Aorta (tissue), 5 donors: Measurements from ENCODE around the gene NAB1. TPM values are rescaled to one million over a fixed set of nuclear protein-coding genes. Genes with fewer than 3 reads are reported as not detected.

Source experiments
- ATAC-seq: fragments of 200-7000 bp; cut with Tn5 transposase; one replicate; pipeline ENCODE4 v1.9.1; 2022; ENCODE audit warnings: moderate library complexity; ENCODE audit not compliant: low FRiP score
- DNase-seq, 2 donors: peaks; one replicate each; pipeline ENCODE4 v3.0.0-alpha.2; 2020
- H3K27ac ChIP-seq, 2 donors: one replicate each; pipeline ENCODE4 v1.5.1; 2013; ENCODE audit warnings: low read length in 2 of 2, mild to moderate bottlenecking in 2 of 2, moderate library complexity in 2 of 2, control low read depth in 1 of 2, inconsistent platforms in 1 of 2, low read depth in 1 of 2
- H3K27me3 ChIP-seq, 2 donors: one replicate each; pipeline ENCODE4 v1.6.1; 2013; ENCODE audit warnings: control low read depth in 1 of 2, low read length in 1 of 2, mild to moderate bottlenecking in 1 of 2, moderate library complexity in 1 of 2; ENCODE audit not compliant: insufficient read depth in 2 of 2, control insufficient read depth in 1 of 2
- H3K36me3 ChIP-seq, 2 donors: one replicate each; pipeline ENCODE4 v1.6.1; 2013; ENCODE audit warnings: control low read depth in 1 of 2, low read length in 1 of 2, mild to moderate bottlenecking in 1 of 2; ENCODE audit not compliant: insufficient read depth in 2 of 2, control insufficient read depth in 1 of 2
- H3K4me1 ChIP-seq, 2 donors: one replicate each; pipeline ENCODE4 v1.6.1; 2013; ENCODE audit warnings: low read length in 2 of 2, control low read depth in 1 of 2, mild to moderate bottlenecking in 1 of 2, moderate library complexity in 1 of 2; ENCODE audit not compliant: insufficient read depth in 2 of 2, control insufficient read depth in 1 of 2
- H3K4me3 ChIP-seq, 2 donors: one replicate each; pipeline ENCODE4 v1.5.1; 2013; ENCODE audit warnings: low read length in 2 of 2, control low read depth in 1 of 2, mild to moderate bottlenecking in 1 of 2
- H3K9me3 ChIP-seq: one replicate; pipeline ENCODE4 v1.6.1; 2013; ENCODE audit warnings: mild to moderate bottlenecking, low read length; ENCODE audit not compliant: control insufficient read depth
- WGBS, 2 donors: extraction: QIAGEN DNeasy Blood & Tissue Kit; methylation state at CpG; one replicate each; pipeline ENCODE4 v1.1.7; 2013; 5-methylcytosine and 5-hydroxymethylcytosine counted together
- intact Hi-C, 2 donors: fragments of 100-400 bp; cut with DNase I; formaldehyde crosslinking; loops; one replicate each; pipeline versions ENCODE4 v1.14.2 to v1.15.0; 2022
- polyA plus RNA-seq, 2 donors: library from polyadenylated mRNA; stranded (reverse); fragments of 200-250 nt; gene quantifications; one replicate each; pipeline ENCODE4 v1.2.3, GENCODE V29; 2013
- total RNA-seq, 2 donors: library from RNA; stranded (reverse); fragmentation: NEBNext Ultra II Directional; extraction: Animal tissue kit (Norgen Biotek cat#: 25700); gene quantifications; one replicate each; pipeline ENCODE4 v1.2.1, GENCODE V29; 2021
- donor health status: healthy with polysubstance abuse.
- donor health status: Bipolar disorder and iron deficiency.
- donor health status: DM: no; HTN: no; CAD: no.
- donor health status: DM: no; HTN: no; CAD: no.
- donor health status: DM: yes; HTN: yes; CAD: no.

The NAB1 gene
- total and polyA plus RNA-seq, 4 donors: 26.9 to 67.8 (median 42.9) TPM

DNA sequence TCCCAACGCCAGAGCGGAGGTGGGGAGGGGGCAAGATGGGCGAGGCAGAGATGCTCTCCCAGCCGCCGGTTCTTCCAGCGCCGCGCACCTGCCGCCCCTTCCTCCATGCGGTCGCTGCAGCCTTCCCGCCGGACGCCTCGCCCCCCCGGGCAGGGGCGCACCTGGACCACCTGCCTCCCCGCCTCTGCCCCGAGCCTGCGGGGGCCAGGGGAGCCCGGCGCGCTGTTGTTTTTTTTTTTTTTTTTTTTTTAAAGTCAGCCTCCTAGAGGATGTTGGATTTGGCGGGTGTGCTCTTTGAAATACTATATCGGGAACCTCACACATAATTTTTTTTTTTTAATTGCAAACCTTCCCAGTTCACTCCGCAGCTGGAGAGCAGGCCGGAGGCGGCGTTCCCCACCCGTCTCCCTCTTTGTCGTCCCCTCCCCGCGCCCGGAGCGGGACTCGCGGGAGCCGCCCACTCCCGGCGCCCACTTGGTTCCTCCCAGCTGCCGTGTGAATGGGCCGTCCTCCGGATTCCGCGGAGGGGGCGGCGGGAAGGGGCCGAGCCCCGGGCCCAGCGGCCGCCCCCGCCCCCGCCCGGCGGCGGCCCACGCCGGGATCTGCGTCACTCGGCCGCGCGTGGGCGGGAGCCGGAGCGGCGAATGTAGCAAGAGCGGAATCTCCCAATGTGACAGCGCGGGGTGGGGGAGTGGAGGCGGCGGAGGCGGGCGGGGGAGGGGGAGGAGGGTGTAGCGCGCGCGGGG, 421 bp upstream of the NAB1 start:
- 0 to 1% methylated on average over 45 to 78 of the region's 78 CpGs for WGBS, 2 donors
- peak; percentile 94 to 96 for DNase-seq
- no peaks in the 10 kb centered on the region for H3K36me3 ChIP-seq
- H3K4me3 ChIP-seq: peak overlapping the region; percentile 67 to 73
- no peaks in the 10 kb centered on the region for H3K27me3 ChIP-seq
- H3K9me3 ChIP-seq: no peaks in the 10 kb centered on the region
- H3K4me1 ChIP-seq: peaks cover 0 to under 1% of the 10 kb centered on the region in 2 donors
- intact Hi-C loops: loop anchor here in 1 of 2 donors (2.0 kb wide), 1 partner anchor 114 kb away; the partner anchor contains the start of gene NEMP2
- peak; percentile 94 for ATAC-seq
- H3K27ac ChIP-seq: peak overlapping the region; percentile 52 to 85

GRCh38 chr2:190649798-190650390, 1.0 kb downstream of the NAB1 start:
- Histone ChIP-seq H3K4me3 (peak overlapping the region; percentile 67 to 73), H3K9me3 (no peaks in the 10 kb centered on the region), H3K27ac (peak overlapping the region in 1 of 2 donors; percentile 45), H3K27me3 (no peaks in the 10 kb centered on the region), H3K4me1 (peaks cover 5% of the 10 kb centered on the region in 2 donors), H3K36me3 (no peaks in the 10 kb centered on the region)
- WGBS, 2 donors: 0% methylated on average over 15 of the region's 15 CpGs
- DNase-seq: no peak
- intact Hi-C loops: loop anchor here in 1 of 2 donors (2.0 kb wide), 1 partner anchor 115 kb away; the partner anchor contains the start of gene NEMP2
- ATAC-seq: no peak

DNA sequence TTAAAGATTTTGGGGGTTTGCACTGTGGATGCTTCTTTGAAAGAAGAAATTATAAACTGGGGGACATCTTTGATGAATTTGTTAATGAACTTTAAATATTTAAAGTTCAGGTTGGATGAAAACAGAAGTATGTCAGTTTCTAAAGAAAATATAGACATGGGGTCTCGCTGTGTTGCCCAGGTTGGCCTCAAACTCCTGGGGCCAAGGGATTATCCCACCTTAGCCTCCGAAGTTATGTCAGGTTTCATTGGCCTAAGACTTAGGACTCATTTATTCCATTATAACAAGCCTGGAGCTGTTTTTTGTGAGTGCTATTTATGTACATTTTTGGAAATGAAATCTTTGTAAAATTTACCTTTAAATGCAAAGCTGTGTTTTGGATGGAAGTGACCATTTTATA, 2.5 kb downstream of the NAB1 start:
- peaks cover 5 to 10% of the 10 kb centered on the region in 2 donors for H3K4me1 ChIP-seq
- no peak for ATAC-seq
- intact Hi-C loops: no loop called here
- 81 to 84% methylated on average over 2 of the region's 2 CpGs for WGBS, 2 donors
- H3K27ac ChIP-seq: no peak overlapping the region
- H3K9me3 ChIP-seq: no peaks in the 10 kb centered on the region
- H3K27me3 ChIP-seq: no peaks in the 10 kb centered on the region
- H3K4me3 ChIP-seq: no peak overlapping the region
- DNase-seq: no peak
- H3K36me3 ChIP-seq: no peaks in the 10 kb centered on the region

- WGBS, 2 donors: 69 to 73% methylated on average over 1 of the region's 1 CpG
- Histone ChIP-seq H3K27ac (no peak overlapping the region), H3K27me3 (no peaks in the 10 kb centered on the region), H3K9me3 (no peaks in the 10 kb centered on the region), H3K4me1 (peaks cover 8 to 14% of the 10 kb centered on the region in 2 donors), H3K36me3 (no peaks in the 10 kb centered on the region), H3K4me3 (no peak overlapping the region)
- intact Hi-C loops: no loop called here
- ATAC-seq (no peak), DNase-seq (no peak)
Measured at GRCh38 chr2:190653231-190653630, 4.3 kb downstream of the NAB1 start.

DNA sequence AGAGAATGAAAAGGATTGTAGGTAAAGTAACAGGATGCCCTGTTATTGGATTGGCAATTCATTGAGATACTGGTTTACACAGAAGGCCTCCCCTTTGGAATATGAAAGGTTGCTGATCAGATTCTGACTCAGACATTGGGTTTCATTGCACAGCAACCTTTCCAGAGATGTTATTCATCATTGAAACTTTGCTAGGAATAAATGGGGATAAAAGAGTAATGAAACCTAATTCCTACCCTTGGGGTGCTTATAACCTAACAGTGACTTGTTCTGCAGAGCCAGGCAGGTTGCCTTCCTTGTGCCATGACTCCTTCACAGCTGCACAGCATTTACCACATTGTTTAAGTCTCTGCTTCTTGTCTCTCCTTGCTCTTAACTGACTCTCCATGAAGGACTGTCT, 5.0 kb downstream of the NAB1 start:
- Histone ChIP-seq H3K27ac (no peak overlapping the region), H3K4me1 (peaks cover 8 to 17% of the 10 kb centered on the region in 2 donors), H3K36me3 (no peaks in the 10 kb centered on the region), H3K9me3 (no peaks in the 10 kb centered on the region), H3K27me3 (no peaks in the 10 kb centered on the region), H3K4me3 (no peak overlapping the region)
- intact Hi-C loops: no loop called here
- no peak for ATAC-seq
- no peak for DNase-seq

- intact Hi-C loops: no loop called here
- Histone ChIP-seq H3K9me3 (no peaks in the 10 kb centered on the region), H3K4me3 (no peak overlapping the region), H3K36me3 (peaks cover 2% of the 10 kb centered on the region in 2 donors), H3K4me1 (peaks cover 8 to 17% of the 10 kb centered on the region in 2 donors), H3K27me3 (no peaks in the 10 kb centered on the region), H3K27ac (no peak overlapping the region)
- no peak for ATAC-seq
- WGBS, 2 donors: 14 to 21% methylated on average over 1 of the region's 1 CpG
- no peak for DNase-seq
Measured at GRCh38 chr2:190655113-190655512, 6.2 kb downstream of the NAB1 start.

GRCh38 chr2:190655570-190655969, 6.7 kb downstream of the NAB1 start:
- 65 to 68% methylated on average over 3 of the region's 3 CpGs for WGBS, 2 donors
- H3K4me1 ChIP-seq: peaks cover 8 to 17% of the 10 kb centered on the region in 2 donors
- no peaks in the 10 kb centered on the region for H3K27me3 ChIP-seq
- peaks cover 2% of the 10 kb centered on the region in 2 donors for H3K36me3 ChIP-seq
- no peak for ATAC-seq
- intact Hi-C loops: no loop called here
- DNase-seq: no peak
- H3K9me3 ChIP-seq: no peaks in the 10 kb centered on the region
- H3K4me3 ChIP-seq: no peak overlapping the region
- no peak overlapping the region for H3K27ac ChIP-seq

GRCh38 chr2:190656301-190656700, 7.4 kb downstream of the NAB1 start:
- Histone ChIP-seq H3K4me1 (peaks cover 8 to 20% of the 10 kb centered on the region in 2 donors), H3K36me3 (peaks cover 2% of the 10 kb centered on the region in 2 donors), H3K27ac (no peak overlapping the region), H3K4me3 (no peak overlapping the region), H3K9me3 (no peaks in the 10 kb centered on the region), H3K27me3 (no peaks in the 10 kb centered on the region)
- intact Hi-C loops: no loop called here
- ATAC-seq (no peak), DNase-seq (no peak)
- 23 to 26% methylated on average over 2 of the region's 2 CpGs for WGBS, 2 donors
